Transverse colon (tissue), 4 donors: ENCODE data around the gene PLEKHA6.

Source experiments
- CTCF ChIP-seq, 5 experiments: fragments of 200-600 bp in 3 of 5; fragments of 450-650 bp in 2 of 5; sonication (generic) in 3 of 5; IDR thresholded peaks; 1 replicate in 2 of 5; 2 replicates in 3 of 5; pipeline ENCODE4 v1.5.1; 2016 to 2017; ENCODE audit warnings: antibody characterized with exemption in 5 of 5, inconsistent platforms in 3 of 5, mild to moderate bottlenecking in 2 of 5, moderate library complexity in 1 of 5
- EP300 ChIP-seq: sonication (generic); formaldehyde crosslinking; IDR thresholded peaks from one replicate; pipeline ENCODE4 v1.6.1; 2017; ENCODE audit warnings: antibody characterized with exemption, low read depth
- POLR2A ChIP-seq: fragments of 450-650 bp; IDR thresholded peaks from one replicate; pipeline ENCODE4 v1.6.1; 2016; ENCODE audit warnings: antibody characterized with exemption, mild to moderate bottlenecking, moderate library complexity
- POLR2AphosphoS5 ChIP-seq, 3 donors: sonication (generic); formaldehyde crosslinking; IDR thresholded peaks; one replicate each; pipeline ENCODE4 v1.6.1; 2016; ENCODE audit warnings: antibody characterized with exemption in 3 of 3

- TF ChIP-seq POLR2AphosphoS5 (IDR thresholded peaks at IDR 0.05) (no peak), EP300 (no peak), CTCF (IDR thresholded peaks at IDR 0.05) (no peak), POLR2A (no peak)
Observed at GRCh38 chr1:204308023-204308628, 51.6 kb downstream of the PLEKHA6 start.
